ENCODE results near the gene SPATA16.
"Not testable (repeated sequence)": the region's sequence is repeated elsewhere in the genome, so short reads cannot be mapped to it uniquely, and the experiment has no call there.

SPATA16 gene

GRCh38 chr3:172877011-172877410, 264.0 kb downstream of the SPATA16 start:
- no peak for DNase-seq (ENCODE audit: low read depth)

- DNase-seq (ENCODE audit: low read depth): no peak
Observed at GRCh38 chr3:172876297-172876696, 264.7 kb downstream of the SPATA16 start.

- DNase-seq (ENCODE audit: low read depth): no peak
Observed at GRCh38 chr3:172875039-172875438, 266.0 kb downstream of the SPATA16 start.

GRCh38 chr3:172869784-172870518, 271.1 kb downstream of the SPATA16 start:
- DNase-seq (ENCODE audit: low read depth): no peak

- no peak for DNase-seq (ENCODE audit: low read depth)
Observed at GRCh38 chr3:172869368-172869771, 271.7 kb downstream of the SPATA16 start.

GRCh38 chr3:172868582-172869200, 272.3 kb downstream of the SPATA16 start:
- DNase-seq (ENCODE audit: low read depth): no peak

GRCh38 chr3:172866726-172867350, 274.2 kb downstream of the SPATA16 start:
- DNase-seq (ENCODE audit: low read depth): not testable (repeated sequence)

- DNase-seq (ENCODE audit: low read depth): no peak
Observed at GRCh38 chr3:172859041-172859440, 282.0 kb downstream of the SPATA16 start.

GRCh38 chr3:172856795-172857742, 284.0 kb downstream of the SPATA16 start:
- DNase-seq (ENCODE audit: low read depth): no peak

- DNase-seq (ENCODE audit: low read depth): no peak
Observed at GRCh38 chr3:172855037-172855436, 286.0 kb downstream of the SPATA16 start.

- no peak for DNase-seq (ENCODE audit: low read depth)
Observed at GRCh38 chr3:172853921-172854666, 286.9 kb downstream of the SPATA16 start.

- no peak for DNase-seq (ENCODE audit: low read depth)
Observed at GRCh38 chr3:172853005-172853404, 288.0 kb downstream of the SPATA16 start.

- no peak for DNase-seq (ENCODE audit: low read depth)
Observed at GRCh38 chr3:172848910-172849309, 292.1 kb downstream of the SPATA16 start.

- no peak for DNase-seq (ENCODE audit: low read depth)
Observed at GRCh38 chr3:172847292-172847691, 293.7 kb downstream of the SPATA16 start.

GRCh38 chr3:172846706-172847105, 294.3 kb downstream of the SPATA16 start:
- DNase-seq (ENCODE audit: low read depth): no peak

GRCh38 chr3:172846103-172846561, 294.9 kb downstream of the SPATA16 start:
- no peak for DNase-seq (ENCODE audit: low read depth)

- no peak for DNase-seq (ENCODE audit: low read depth)
Observed at GRCh38 chr3:172844428-172844827, 296.6 kb downstream of the SPATA16 start.

- DNase-seq (ENCODE audit: low read depth): no peak
Observed at GRCh38 chr3:172840913-172841312, 300.1 kb downstream of the SPATA16 start.

GRCh38 chr3:172840463-172840862, 300.6 kb downstream of the SPATA16 start:
- no peak for DNase-seq (ENCODE audit: low read depth)

GRCh38 chr3:172839679-172840078, 301.4 kb downstream of the SPATA16 start:
- DNase-seq (ENCODE audit: low read depth): no peak

Measured in stimulated activated CD8-positive, alpha-beta memory T cell treated with anti-CD3 and anti-CD28 coated beads, Interleukin-7, amount 100 ng/mL, for 24 hours (primary cell).